GM19397 (cell line): ENCODE measurements around the gene MALT1.
"Not testable (repeated sequence)": the region's sequence is repeated elsewhere in the genome, so short reads cannot be mapped to it uniquely, and the experiment has no call there.

ENCODE experiments used
- ATAC-seq: cut with Tn5 transposase; IDR thresholded peaks from one replicate; pipeline ENCODE4 v1.9.1; 2021; ENCODE audit warnings: mild to moderate bottlenecking, moderate library complexity; ENCODE audit not compliant: unreplicated experiment

MALT1 gene

DNA sequence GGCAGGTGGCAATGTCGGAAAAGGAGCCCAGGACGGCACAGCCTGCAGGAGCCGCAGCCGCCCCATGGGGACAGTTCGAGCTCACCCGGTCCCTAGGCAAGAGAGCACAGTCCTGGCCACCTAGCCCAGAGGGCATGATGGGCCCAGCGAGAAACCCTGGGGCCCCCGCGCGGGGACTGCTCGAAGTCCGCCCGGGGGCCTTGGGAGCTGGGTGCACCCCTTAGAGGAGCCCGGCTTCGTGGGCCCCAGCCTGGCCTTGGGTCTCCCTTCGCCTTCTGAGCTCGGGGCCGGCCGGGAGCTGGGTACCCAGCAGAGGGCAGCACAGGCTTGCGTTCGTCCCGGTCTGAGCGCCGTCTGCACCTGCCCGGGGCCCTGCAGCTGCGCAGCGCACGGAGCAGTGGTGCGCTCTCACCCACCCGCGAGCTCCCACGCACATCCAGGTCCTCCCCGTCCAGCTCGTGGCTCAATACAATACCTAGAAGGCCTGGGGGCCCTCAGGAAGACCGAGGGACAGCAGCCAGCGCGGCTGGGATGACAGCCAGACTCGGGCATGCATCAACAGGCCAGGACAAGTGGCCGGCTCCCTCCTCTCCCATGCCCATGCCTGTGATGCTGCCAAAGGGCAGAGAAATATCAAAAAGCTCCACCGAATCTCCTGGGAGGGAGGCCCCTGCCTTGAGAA lies 97.2 kb downstream of the MALT1 start:
- peak; percentile 87 for ATAC-seq

DNA sequence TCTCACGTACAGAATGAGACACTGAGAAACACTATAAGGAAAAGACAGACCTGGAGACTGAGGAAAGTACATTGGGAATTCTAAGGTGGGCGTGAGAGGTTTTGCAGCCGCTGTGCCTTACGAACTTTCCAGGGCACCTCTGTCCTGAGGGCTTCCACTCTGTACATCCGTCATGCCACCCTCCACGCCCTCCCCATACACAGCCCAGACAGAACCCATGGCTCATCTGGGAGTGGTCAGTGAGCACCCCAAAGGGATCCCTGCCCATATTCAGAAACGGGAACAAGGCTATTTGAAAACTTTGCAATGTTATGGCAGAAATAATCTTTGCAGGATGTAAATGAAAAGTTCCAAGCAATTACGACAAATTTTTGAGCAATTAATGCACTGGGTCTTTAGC lies 98.1 kb downstream of the MALT1 start:
- ATAC-seq, result no peak

DNA sequence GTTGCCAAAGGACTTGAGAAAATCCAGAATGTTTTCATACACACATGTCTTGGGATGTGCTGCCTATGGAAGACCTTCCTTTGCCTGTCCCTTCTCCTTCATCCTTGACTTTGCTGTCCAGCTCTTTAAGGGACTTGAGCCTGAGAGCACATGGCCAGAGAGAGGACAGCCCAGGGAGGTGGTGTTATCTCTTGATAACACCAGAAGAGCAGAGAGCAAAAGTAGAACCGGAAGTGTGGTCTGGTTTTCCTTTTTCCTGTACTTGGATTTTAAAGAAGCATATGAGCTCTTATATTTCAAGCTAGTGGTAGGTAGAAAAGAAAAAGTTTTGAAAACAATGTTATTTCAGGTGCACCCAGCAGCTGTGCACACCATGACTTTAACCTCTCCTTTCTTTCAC lies 99.3 kb downstream of the MALT1 start:
- no peak for ATAC-seq

DNA sequence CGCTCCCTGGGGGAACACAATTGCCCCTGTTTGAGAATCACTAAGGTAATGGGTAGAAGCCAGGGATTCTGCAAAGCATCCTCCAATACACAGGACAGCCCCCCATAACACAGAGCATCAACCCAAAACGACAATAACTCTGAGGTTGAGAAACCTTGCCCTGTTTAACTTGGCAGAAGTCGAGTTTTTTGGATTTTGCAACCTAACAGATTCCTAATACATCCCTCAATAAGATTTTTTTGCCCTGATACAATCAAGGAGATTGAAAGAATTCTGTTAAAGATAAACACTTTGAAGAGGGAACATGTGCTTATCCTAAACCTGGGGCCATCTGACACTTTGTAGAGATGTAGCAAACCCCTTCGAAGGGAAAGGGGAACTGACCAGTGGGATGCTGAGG lies 100.9 kb downstream of the MALT1 start:
- no peak for ATAC-seq

DNA sequence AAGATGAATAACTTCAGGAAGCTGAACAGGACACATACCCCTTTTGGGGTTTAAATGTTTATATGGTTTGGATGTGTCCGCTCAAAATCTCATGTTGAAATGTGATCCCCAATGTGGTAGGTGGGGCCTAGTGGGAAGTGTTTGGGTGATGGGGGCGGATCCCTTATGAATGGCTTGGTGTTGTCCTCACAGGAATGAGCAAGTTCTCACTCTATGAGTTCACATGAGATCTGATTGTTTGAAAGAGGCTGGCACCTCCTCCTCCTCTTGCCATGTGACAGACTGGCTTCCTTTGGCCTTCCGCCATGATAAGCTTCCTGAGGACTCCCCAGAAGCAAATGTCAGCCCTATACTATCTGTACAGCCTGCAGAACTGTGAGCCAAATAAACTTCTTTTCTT lies 104.8 kb downstream of the MALT1 start:
- ATAC-seq, result no peak

DNA sequence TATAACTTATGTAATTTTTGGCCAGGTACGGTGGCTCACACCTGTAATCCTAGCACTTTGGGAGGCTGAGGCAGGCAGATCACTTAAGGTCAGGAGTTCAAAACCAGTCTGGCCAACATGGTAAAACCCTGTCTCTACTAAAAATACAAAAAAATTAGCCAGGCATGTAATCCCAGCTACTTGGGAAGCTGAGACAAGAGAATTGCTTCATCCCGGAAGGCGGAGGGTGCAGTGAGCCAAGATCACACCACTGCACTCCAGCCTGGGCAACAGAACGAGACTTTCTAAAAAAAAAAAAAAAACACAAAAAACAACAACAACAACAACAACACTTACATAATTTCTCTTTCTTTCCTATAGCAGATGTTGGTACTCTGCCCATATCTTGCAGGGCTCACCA lies 105.3 kb downstream of the MALT1 start:
- not testable (repeated sequence) for ATAC-seq

DNA sequence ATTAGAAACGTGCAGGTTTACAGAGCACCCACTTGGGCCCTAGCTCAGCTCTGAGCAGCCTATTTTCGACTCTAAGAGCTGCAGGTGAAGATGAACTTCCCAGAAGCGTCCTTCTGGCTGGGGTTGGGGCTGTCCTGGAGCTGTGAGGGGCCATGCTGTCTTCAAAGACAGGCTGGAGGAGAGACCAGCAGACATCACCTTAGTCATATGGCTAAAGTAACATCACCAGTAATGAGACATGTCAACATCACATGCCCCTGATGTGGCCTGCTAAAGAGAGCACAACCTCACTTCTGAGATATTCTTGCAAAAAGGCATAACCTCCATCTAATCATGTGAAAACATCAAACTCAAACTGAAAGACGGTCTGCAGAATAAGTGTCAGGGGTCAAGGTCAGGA lies 106.2 kb downstream of the MALT1 start:
- no peak for ATAC-seq

DNA sequence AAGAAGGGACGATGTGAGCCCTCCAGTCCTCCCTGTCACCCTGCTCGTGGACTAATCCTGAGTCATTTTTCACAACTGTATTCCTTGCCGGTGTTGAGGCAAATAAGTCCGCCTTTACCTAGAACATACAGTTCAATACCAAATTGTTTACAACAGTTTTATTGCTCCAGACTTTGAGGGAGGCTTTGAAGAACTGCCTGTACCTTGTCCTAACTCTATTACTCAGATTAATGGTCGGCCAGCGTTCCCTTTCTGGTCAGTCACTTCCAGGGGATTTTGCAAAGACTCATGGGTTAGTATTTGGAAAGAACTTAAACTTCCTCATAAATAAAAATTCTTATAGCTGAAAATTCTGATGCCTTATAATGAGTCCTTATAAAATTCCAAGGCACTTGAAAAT lies 108.3 kb downstream of the MALT1 start:
- ATAC-seq, result no peak

DNA sequence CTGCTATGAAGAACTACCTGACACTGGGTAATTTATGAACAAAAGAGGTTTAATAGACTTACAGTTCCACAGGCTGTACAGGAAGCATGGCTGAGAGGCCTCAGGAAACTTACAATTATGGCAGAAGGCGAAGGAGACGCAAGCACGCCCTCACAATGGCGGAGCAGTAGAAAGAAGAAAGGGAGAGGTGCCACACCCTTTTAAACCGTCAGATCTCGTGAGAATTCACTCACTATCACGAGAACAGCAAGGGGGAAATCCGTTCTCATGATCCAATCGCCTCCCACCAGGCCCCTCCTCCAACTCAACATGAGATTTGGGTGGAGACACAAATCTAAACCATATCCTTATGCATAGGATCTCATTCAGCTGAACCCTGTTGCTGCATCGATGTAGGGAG lies 108.8 kb downstream of the MALT1 start:
- no peak for ATAC-seq

DNA sequence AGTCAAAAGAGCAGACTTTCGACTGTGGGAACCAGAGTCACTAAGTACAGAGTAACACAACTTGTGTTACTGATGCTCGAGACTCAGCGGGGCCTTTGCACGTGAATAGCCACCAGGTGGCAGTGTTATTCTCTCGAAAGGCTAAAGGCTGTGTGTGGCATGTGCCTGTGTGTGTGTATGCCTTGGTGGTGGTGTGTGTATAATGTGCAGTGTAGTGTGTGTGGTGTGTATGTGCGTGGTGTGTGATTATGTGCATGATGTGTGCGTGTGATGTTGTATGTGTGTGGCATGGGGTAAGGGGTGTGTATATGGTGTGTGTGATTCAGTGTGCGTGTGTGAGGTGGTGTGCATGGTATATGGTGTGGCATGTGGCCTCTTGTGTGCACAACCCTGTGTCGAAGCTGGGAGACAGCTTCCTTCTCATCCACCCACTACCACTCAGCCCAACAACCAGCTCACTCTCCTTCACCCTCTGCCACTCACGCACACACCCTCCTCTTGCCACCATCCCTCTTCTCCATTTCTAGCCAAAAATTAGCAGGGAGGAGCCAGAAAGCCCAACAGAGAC lies 110.4 kb downstream of the MALT1 start:
- peak; percentile 76 for ATAC-seq

DNA sequence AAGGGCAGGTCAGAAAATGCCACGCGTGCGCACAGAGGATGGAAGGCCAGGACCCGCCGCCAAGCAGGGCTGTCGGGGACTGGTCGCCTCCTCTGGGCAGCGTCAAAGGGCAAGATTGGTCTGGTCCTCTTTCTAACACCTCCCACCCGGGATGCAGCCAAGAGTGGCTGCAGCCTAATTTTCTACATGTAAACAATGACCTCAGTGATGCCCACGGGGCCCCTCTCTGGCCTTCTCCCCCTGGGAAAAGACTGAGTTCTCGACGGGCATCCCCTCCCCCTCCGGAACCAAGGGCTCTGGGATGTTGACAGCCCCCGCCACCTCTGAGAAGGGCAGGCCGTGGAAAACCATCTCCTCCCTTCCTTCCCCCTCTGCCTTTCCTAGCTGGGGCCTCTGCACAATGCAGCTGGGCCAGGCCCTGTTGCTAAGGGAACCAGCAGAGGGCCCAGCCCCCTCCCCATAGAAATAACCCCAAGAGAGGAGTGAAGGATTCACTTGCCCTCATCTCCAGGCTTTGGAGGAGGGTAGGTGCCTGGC lies 113.4 kb downstream of the MALT1 start:
- ATAC-seq, result no peak

DNA sequence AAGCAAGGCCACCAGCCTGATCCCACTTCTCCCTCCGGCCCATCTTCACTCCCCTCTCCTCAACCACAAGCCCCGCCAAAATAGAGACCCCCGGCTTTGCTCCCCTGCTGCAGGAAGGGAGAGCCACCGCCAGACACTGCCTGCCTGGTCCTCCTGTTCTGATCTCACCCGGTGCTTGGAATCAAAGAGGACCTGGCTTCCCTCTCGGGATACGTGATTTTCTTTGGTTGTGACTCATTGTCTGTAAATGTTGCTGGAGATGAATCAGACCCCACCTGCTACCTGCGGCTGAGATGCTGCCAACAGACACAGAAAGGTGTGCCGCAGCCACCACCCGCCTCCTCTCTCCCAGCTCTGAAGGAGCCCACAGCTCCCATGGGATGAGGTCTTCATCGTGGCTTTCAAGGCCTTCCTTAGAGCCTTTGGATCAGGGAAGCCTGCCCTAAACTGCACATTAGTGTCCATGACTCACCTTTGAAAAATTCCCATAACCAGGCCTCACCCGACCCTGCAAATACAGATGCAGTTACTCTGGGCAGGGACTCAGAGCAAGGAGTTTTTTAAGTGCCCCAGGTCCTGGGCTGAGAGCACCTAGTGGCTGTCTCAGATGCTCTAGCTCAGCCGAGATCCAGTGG lies 114.0 kb downstream of the MALT1 start:
- no peak for ATAC-seq

DNA sequence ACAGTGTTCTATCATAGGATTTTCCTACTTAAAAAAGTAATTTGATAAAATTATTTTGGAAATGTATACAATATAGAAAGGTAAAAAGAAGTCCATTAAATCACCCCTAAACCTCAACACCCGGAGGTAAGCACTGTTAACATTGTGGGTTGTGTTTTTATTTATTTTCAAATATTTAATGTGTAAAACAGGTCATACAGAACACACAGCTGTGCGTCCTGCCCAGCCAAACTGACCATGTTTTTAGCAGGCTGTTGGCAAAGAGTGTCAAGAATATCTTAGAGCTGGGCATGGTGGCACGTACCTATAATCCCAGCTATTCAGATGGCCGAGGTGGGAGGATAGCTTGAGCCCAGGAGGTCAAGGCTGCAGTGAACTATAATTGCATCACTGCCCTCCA lies 114.6 kb downstream of the MALT1 start:
- no peak for ATAC-seq

DNA sequence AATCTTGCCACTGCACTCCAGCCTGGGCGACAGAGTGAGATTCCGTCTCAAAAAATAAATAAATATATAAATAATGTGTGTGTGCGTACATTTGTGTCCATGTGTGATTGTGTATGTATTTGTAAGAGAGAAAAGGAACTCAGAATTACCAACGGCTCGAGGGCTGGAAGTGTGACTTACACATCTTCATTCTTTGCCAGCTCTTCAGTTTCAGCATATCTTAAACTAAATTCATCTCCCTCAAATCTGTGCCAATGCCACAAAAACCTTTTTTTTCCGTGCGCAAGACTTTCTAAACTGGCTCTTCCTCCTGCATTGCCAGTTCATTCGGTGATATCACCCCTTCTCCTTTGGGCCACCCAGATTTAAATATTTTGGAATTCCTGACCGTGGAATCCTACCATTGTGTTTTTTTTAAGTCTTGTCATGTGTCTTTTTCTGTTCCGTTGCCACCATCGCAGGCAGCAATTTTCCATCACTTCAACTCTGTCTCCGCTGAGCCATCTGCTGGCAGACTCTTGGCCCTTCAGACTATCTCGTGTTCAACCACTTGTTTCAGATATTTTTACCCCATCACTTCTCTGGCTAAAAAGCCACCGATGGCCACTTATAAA lies 116.4 kb downstream of the MALT1 start:
- ATAC-seq, result no peak

DNA sequence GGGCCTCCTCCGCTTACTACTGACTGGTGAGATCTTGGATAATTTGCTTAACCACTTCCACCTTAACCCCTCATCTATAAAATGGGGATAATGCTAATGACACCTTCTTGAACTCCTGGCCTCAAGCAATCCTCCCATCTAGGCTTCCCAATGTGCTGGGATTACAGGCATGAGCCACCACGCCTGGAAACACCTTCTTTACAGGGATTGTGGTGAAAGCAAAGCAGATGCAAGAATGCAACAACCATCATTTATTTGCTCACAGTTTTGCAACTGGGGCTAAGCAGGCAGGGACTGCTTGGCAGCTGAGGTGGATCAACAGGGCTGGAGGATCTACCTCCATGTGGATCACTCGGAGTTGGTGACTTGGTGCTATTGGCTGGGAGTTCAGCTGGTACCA lies 117.2 kb downstream of the MALT1 start:
- no peak for ATAC-seq

DNA sequence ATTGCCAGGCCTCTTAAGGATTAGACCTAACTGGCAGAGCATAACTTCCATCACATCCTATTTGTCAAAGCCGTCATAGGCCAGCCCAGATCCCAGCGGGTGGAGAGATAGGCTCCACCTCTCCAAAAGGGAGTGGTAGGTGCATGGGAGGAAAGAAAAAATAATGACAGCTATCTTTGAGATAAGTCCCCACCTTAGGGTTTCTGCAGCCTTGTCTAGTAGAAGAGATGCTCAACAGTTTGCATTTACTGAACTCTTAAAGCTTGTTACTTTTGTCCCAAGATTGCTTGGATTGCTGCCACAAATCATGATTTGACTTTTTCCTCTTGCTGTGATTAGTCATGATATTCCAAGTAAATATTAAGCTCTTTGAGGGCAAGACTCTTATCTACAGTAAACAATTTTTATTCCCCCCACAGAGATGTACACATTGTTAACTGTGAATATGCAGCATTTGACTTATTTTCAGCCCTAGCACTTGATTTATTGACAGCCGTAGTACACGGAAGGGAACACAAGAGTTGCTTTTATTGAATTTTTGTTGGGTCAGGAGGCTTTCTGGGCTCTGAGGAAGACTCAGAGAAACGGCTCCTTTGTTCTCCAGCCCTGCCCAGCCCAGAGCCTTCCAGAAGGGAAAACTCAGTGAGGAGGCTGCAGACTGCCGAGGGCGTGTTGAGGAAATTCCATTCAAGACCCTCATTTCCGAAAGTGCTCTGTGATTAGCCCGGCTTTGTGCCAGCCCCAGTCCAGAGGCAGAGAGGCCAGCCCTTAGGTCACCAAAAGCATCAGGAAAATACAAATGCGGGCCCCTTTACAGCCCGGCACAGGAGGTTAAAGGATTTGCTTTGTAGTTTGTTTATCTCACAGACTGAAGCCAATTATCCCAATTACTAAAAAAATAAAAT lies 118.0 kb downstream of the MALT1 start:
- ATAC-seq, result no peak

DNA sequence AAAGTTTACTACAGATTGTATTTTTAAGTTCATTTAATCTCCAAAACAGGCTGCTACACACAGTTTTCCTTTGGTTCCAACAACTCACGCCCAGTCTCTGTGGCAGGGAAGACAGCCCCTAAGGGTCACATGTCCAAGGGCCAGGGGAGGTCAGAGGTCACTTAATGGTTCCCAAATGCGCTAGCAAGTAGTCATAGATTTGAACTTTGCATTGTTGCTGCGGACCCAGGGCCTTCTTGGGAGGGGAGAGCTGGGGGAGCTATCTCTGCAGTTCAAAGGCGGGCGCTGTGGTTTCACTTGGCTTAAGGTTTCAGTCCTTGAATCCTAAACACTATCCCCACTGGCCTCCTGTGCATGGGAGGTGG lies 118.6 kb downstream of the MALT1 start:
- ATAC-seq, result no peak

DNA sequence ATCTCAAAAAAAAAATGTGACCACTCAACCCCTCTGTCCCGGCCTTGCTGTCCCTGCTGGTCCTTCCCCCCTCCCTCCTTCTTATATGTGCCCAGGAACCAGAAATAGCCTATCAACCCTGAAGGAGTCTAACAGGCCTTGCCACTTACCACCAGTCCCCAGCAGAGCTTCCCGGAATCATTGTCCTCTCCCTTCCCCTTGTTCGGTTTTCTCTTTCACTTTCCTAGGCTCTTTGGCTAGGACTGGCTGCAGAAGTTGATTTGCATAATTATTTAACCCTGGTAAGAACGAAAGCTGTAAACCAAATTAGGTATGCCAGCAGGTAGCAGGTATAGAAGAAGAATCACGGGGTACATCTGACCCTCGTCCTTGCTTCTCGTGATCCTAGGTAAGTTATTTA lies 120.8 kb downstream of the MALT1 start:
- peak; percentile 60 for ATAC-seq

DNA sequence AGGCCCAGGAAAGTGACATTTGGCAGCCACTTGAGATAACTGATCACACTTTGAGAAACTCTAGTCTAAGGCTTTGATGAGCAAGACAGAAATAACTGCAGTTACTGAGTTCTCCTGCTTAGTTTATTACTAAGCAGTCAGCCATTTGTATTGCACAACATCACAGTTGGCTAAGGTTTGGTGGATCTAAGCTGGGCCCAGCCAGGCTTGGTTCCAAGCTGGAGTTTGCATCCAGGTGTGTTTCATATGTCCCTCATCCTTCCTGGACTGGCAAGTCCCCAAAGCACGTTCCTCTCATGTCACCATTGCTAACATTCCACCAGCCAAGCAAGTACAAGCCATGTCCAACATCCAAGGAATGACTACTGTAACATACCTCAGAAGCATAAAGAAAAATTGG lies 122.1 kb downstream of the MALT1 start:
- ATAC-seq, result no peak

DNA sequence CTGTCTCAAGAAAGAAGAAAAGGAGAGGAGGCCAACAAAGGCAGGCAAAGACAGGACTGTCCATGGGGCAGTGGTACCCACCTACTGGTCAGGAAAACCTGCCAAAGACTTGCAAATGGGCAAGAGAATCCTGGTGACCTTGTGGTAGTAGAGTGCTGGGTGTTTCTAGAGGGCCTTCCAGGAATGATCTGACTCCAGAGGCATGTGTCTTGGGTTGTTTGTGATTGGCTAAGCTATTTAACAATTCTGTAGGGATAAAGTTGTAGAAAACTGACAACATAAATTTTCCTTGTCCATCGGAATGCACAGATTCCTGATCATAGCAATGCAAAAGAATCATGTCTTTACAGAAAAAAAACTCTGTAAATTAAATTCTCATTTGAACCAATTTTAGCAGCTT lies 125.0 kb downstream of the MALT1 start:
- ATAC-seq, result no peak

DNA sequence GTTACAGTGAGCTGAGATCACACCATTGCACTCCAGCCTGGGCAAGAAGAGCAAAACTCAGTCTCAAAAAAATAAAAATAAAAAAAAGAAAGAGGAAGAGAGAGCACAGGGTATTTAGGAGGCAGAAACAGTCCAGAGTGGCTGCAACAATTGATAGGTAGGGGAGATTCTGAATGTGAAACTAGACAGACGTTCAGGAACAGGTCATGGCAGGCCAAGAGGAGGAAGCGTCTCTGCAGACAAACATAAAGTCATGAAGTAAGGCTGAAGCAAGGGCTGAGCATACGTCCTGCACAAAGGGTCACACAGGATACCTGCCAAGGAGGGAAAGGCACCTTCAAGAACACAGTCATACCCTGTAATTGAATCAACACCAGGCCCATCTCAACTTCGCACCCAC lies 129.3 kb downstream of the MALT1 start:
- ATAC-seq, result no peak
